HCT116 (cell line): ENCODE results near the gene ZDHHC14. TPM values are rescaled to one million over a fixed set of nuclear protein-coding genes. Genes with fewer than 3 reads are reported as not detected.

ENCODE experiments used
- ATAC-seq: fragments of 200-7000 bp; cut with Tn5 transposase; 2 replicates; pipeline ENCODE4 v1.9.1; 2020; ENCODE audit warnings: mild to moderate bottlenecking, moderate library complexity
- BruUV-seq: library from RNA; stranded (reverse); fragments of 400-500 nt; replicated peaks from 2 replicates; lab custom pipeline; 2021; lab: Mats Ljungman, UMichigan
- CTCF ChIA-PET: fragments of 300-600 bp; sonication (Branson Sonifier 250); formaldehyde crosslinking; loops from one replicate; lab custom pipeline; 2021; ENCODE audit warnings: antibody characterized with exemption; lab: Charles Lee
- POLR2A ChIA-PET: fragments of 300-600, 350-600 bp; sonication (Branson Sonifier 250); formaldehyde crosslinking; loops from one replicate; lab custom pipeline; 2021; ENCODE audit warnings: antibody characterized with exemption; lab: Charles Lee
- RAD21 ChIA-PET, 2 experiments: fragments of 300-600 bp; sonication (Branson Sonifier 250); formaldehyde crosslinking; loops; one replicate each; lab custom pipeline; 2023; ENCODE audit warnings: low total read pairs in 2 of 2; ENCODE audit not compliant: uncharacterized antibody in 2 of 2, unreplicated experiment in 2 of 2, low non-redundant PET in 1 of 2; lab: Charles Lee
- DNase-seq: peaks from one replicate; pipeline ENCODE4 v3.0.0-alpha.2; 2010; ENCODE audit warnings: low read depth, low spot score
- H2AFZ ChIP-seq: fragments of 200-600 bp; shearing (Covaris generic), sonication (generic); 2 replicates; pipeline ENCODE4 v1.6.1; 2017; ENCODE audit warnings: low read depth, mixed run types, mixed read lengths, antibody characterized with exemption, low read length; ENCODE audit not compliant: poor library complexity, severe bottlenecking
- H3K27ac ChIP-seq: 2 replicates; pipeline ENCODE4 v1.5.1; 2012; ENCODE audit warnings: low read depth, low read length
- H3K27me3 ChIP-seq: fragments of 200-600 bp; sonication (generic); 2 replicates; pipeline ENCODE4 v1.6.1; 2016; ENCODE audit warnings: mixed run types, low read length, mixed read lengths; ENCODE audit not compliant: insufficient read depth
- H3K36me3 ChIP-seq, 2 experiments: fragments of 200-500 bp in 1 of 2; fragments of 200-600 bp in 1 of 2; sonication (Bioruptor generic) in 1 of 2; sonication (generic) in 1 of 2; 2 replicates each; pipeline versions ENCODE4 v1.5.1 to v1.6.1; 2014 to 2016; ENCODE audit warnings: low read length in 2 of 2, inconsistent platforms in 1 of 2, mixed read lengths in 1 of 2, mixed run types in 1 of 2; ENCODE audit not compliant: insufficient read depth in 2 of 2, control insufficient read depth in 1 of 2
- H3K4me1 ChIP-seq, 2 experiments: fragments of 200-600 bp in 1 of 2; sonication (generic) in 1 of 2; 2 replicates each; pipeline versions ENCODE4 v1.5.1 to v1.6.1; 2012 to 2017; ENCODE audit warnings: low read length in 2 of 2, inconsistent platforms in 1 of 2, mild to moderate bottlenecking in 1 of 2, mixed read lengths in 1 of 2, mixed run types in 1 of 2, moderate library complexity in 1 of 2; ENCODE audit not compliant: insufficient read depth in 2 of 2, control insufficient read depth in 1 of 2
- H3K4me2 ChIP-seq: fragments of 200-600 bp; sonication (generic); 2 replicates; pipeline ENCODE4 v1.6.1; 2017; ENCODE audit warnings: mixed run types, low read length, mixed read lengths
- H3K4me3 ChIP-seq, 2 experiments: fragments of 200-600 bp in 1 of 2; sonication (generic) in 1 of 2; replicated peaks in 1 of 2; 2 replicates each; pipeline ENCODE4 v1.5.1; 2011 to 2016; ENCODE audit warnings: low read length in 2 of 2, control low read depth in 1 of 2, low read depth in 1 of 2, mild to moderate bottlenecking in 1 of 2, mixed read lengths in 1 of 2, mixed run types in 1 of 2
- H3K79me2 ChIP-seq: fragments of 200-600 bp; sonication (generic); 2 replicates; pipeline ENCODE4 v1.6.1; 2017; ENCODE audit warnings: mild to moderate bottlenecking, mixed run types, low read length, moderate library complexity, mixed read lengths; ENCODE audit not compliant: insufficient read depth
- H3K9ac ChIP-seq: fragments of 200-600 bp; sonication (generic); 2 replicates; pipeline ENCODE4 v1.6.1; 2016; ENCODE audit warnings: low read length, mixed read lengths
- H3K9me2 ChIP-seq: fragments of 200-600 bp; sonication (generic), shearing (Covaris generic); 2 replicates; pipeline ENCODE4 v1.6.1; 2017; ENCODE audit warnings: mixed run types, mild to moderate bottlenecking, moderate library complexity; ENCODE audit not compliant: insufficient read depth
- H3K9me3 ChIP-seq, 2 experiments: fragments of 200-500 bp in 1 of 2; fragments of 200-600 bp in 1 of 2; sonication (Bioruptor generic) in 1 of 2; sonication (generic) in 1 of 2; 2 replicates each; pipeline ENCODE4 v1.6.1; 2014 to 2017; ENCODE audit warnings: low read length in 2 of 2, mixed read lengths in 2 of 2, inconsistent platforms in 1 of 2, low read depth in 1 of 2, mild to moderate bottlenecking in 1 of 2, mixed run types in 1 of 2, moderate library complexity in 1 of 2; ENCODE audit not compliant: control insufficient read depth in 1 of 2, insufficient read depth in 1 of 2
- H4K20me1 ChIP-seq: fragments of 200-600 bp; sonication (generic), shearing (Covaris generic); 2 replicates; pipeline ENCODE4 v1.6.1; 2017; ENCODE audit warnings: mixed run types, mild to moderate bottlenecking, moderate library complexity; ENCODE audit not compliant: insufficient read depth
- CBX3 ChIP-seq: IDR thresholded peaks from 2 replicates; pipeline ENCODE4 v1.6.1; 2012; ENCODE audit warnings: low read depth
- CEBPB ChIP-seq: IDR thresholded peaks from 2 replicates; pipeline ENCODE4 v1.6.1; 2012; ENCODE audit warnings: low read depth
- ELF1 ChIP-seq: IDR thresholded peaks from 2 replicates; pipeline ENCODE4 v1.6.1; 2012; ENCODE audit warnings: low read depth, borderline replicate concordance
- EZH2phosphoT487 ChIP-seq: fragments of 200-600 bp; IDR thresholded peaks from 2 replicates; pipeline ENCODE4 v1.6.1; 2018; ENCODE audit warnings: antibody characterized with exemption, borderline replicate concordance
- FOSL1 ChIP-seq: IDR thresholded peaks from 2 replicates; pipeline ENCODE4 v1.6.1; 2012; ENCODE audit warnings: low read depth
- JUND ChIP-seq: IDR thresholded peaks from 2 replicates; pipeline ENCODE4 v1.6.1; 2012
- POLR2A ChIP-seq: IDR thresholded peaks from 2 replicates; pipeline ENCODE4 v1.7.0; 2011; ENCODE audit warnings: borderline replicate concordance; ENCODE audit not compliant: insufficient read depth, insufficient read length; ENCODE audit errors: extremely low read depth
- POLR2AphosphoS5 ChIP-seq: IDR thresholded peaks from 2 replicates; pipeline ENCODE4 v1.6.1; 2011; ENCODE audit warnings: mild to moderate bottlenecking, low read depth, low read length, moderate library complexity
- RAD21 ChIP-seq: IDR thresholded peaks from 2 replicates; pipeline ENCODE4 v1.6.1; 2012; ENCODE audit warnings: low read depth, mild to moderate bottlenecking
- SP1 ChIP-seq: IDR thresholded peaks from 2 replicates; pipeline ENCODE4 v1.6.1; 2012; ENCODE audit warnings: low read depth
- SRF ChIP-seq: IDR thresholded peaks from 2 replicates; pipeline ENCODE4 v1.6.1; 2012; ENCODE audit warnings: low read depth
- TCF7L2 ChIP-seq: IDR thresholded peaks from 2 replicates; pipeline ENCODE4 v1.7.0; 2011; ENCODE audit warnings: borderline replicate concordance, inconsistent platforms; ENCODE audit not compliant: insufficient read depth, insufficient read length; ENCODE audit errors: extremely low read depth
- YY1 ChIP-seq: IDR thresholded peaks from 2 replicates; pipeline ENCODE4 v1.6.1; 2011; ENCODE audit warnings: low read length, low read depth, moderate library complexity, mild to moderate bottlenecking; ENCODE audit not compliant: insufficient replicate concordance; ENCODE audit errors: extremely low read depth
- ZFX ChIP-seq: fragments of 450-650 bp; IDR thresholded peaks from 2 replicates; pipeline ENCODE4 v1.6.1; 2017
- ZNF274 ChIP-seq: fragments of 200-500 bp; sonication (Bioruptor generic); IDR thresholded peaks from 2 replicates; pipeline ENCODE4 v1.6.1; 2014; ENCODE audit warnings: mild to moderate bottlenecking, low read depth, low read length, inconsistent platforms
- intact Hi-C: fragments of 100-400 bp; cut with micrococcal nuclease; formaldehyde crosslinking; loops from 2 replicates; pipeline ENCODE4 v1.10.0; 2022
- total RNA-seq: library from RNA; stranded (reverse); gene quantifications from one replicate; pipeline ENCODE4 v1.2.1, GENCODE V29; 2021; ENCODE audit not compliant: unreplicated experiment
- TF ChIP-seq, protein P1 (sequence below): IDR thresholded peaks from 2 replicates; pipeline ENCODE4 v1.6.1; 2012
- TF ChIP-seq, protein P2 (sequence below), 3 experiments: fragments of 200-600 bp in 1 of 3; sonication (generic) in 1 of 3; IDR thresholded peaks in 2 of 3; conservative IDR thresholded peaks in 1 of 3; 2 replicates each; pipeline ENCODE4 v1.5.1; 2012 to 2017; ENCODE audit warnings: low read depth in 2 of 3, low read length in 2 of 3, antibody characterized with exemption in 1 of 3, borderline replicate concordance in 1 of 3, control low read depth in 1 of 3, mild to moderate bottlenecking in 1 of 3, mixed read lengths in 1 of 3, mixed run types in 1 of 3, moderate library complexity in 1 of 3; ENCODE audit not compliant: insufficient read depth in 1 of 3
- TF ChIP-seq, protein P3 (sequence below): IDR thresholded peaks from 2 replicates; pipeline ENCODE4 v1.6.1; 2011; ENCODE audit warnings: mild to moderate bottlenecking, low read length, moderate library complexity; ENCODE audit not compliant: insufficient replicate concordance; ENCODE audit errors: extremely low read depth
- TF ChIP-seq, protein P4 (sequence below): IDR thresholded peaks from 2 replicates; pipeline ENCODE4 v1.6.1; 2012; ENCODE audit warnings: low read depth

The ZDHHC14 gene
- total RNA-seq, 1 experiment from 2014 or later = 5.3 TPM

DNA sequence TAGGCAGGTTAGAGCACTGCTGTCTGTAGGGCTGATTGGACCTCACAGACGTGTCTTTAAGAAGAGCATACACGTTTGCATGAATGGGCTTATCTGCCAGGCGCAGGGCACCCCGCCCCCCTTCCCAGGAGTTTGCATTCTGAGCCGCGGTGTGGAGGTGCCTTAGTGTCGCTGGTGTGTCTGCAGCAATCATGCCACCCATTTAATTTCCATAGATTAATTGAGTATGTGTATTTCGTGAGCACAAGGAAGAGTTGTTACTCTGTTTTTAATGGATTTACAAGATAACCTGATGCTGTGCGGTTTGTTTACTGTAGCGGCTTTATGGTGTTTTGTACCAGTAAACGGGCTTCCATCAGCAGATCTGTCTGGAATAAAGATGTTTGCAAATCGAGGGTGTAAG, 107.7 kb downstream of the ZDHHC14 start:
- H3K27ac ChIP-seq = no peak overlapping the region
- no peak overlapping the region for H3K4me3 ChIP-seq
- BruUV-seq = no TSS peak
- H3K36me3 ChIP-seq = no peaks in the 10 kb centered on the region
- H3K9me2 ChIP-seq = no peaks in the 10 kb centered on the region
- no peaks in the 10 kb centered on the region for H4K20me1 ChIP-seq
- no peaks in the 10 kb centered on the region for H3K4me1 ChIP-seq
- no peak overlapping the region for H2AFZ ChIP-seq
- H3K79me2 ChIP-seq = no peaks in the 10 kb centered on the region
- ATAC-seq (no peak), DNase-seq (no peak)
- ChIA-PET CTCF (no interaction called here), RAD21 (no interaction called here), POLR2A (no interaction called here)
- intact Hi-C loops = no loop called here
- TF ChIP-seq, protein P1, sequence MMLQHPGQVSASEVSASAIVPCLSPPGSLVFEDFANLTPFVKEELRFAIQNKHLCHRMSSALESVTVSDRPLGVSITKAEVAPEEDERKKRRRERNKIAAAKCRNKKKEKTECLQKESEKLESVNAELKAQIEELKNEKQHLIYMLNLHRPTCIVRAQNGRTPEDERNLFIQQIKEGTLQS = no peak
- TF ChIP-seq TCF7L2 (no peak), ELF1 (no peak), CBX3 (no peak), YY1 (no peak), FOSL1 (no peak), SRF (no peak), POLR2AphosphoS5 (no peak), JUND (no peak), CEBPB (no peak), ZFX (no peak), RAD21 (no peak), SP1 (no peak), EZH2phosphoT487 (no peak), POLR2A (no peak), ZNF274 (no peak)
- TF ChIP-seq, protein P2, sequence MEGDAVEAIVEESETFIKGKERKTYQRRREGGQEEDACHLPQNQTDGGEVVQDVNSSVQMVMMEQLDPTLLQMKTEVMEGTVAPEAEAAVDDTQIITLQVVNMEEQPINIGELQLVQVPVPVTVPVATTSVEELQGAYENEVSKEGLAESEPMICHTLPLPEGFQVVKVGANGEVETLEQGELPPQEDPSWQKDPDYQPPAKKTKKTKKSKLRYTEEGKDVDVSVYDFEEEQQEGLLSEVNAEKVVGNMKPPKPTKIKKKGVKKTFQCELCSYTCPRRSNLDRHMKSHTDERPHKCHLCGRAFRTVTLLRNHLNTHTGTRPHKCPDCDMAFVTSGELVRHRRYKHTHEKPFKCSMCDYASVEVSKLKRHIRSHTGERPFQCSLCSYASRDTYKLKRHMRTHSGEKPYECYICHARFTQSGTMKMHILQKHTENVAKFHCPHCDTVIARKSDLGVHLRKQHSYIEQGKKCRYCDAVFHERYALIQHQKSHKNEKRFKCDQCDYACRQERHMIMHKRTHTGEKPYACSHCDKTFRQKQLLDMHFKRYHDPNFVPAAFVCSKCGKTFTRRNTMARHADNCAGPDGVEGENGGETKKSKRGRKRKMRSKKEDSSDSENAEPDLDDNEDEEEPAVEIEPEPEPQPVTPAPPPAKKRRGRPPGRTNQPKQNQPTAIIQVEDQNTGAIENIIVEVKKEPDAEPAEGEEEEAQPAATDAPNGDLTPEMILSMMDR (IDR thresholded peaks at IDR 0.05 in 2 of 3, conservative IDR thresholded peaks at IDR 0.05 in 1 of 3; ENCODE audit: borderline replicate concordance in 1 of 3, insufficient read depth in 1 of 3, low read depth in 2 of 3, low read length in 2 of 3) = no peak
- TF ChIP-seq, protein P3, sequence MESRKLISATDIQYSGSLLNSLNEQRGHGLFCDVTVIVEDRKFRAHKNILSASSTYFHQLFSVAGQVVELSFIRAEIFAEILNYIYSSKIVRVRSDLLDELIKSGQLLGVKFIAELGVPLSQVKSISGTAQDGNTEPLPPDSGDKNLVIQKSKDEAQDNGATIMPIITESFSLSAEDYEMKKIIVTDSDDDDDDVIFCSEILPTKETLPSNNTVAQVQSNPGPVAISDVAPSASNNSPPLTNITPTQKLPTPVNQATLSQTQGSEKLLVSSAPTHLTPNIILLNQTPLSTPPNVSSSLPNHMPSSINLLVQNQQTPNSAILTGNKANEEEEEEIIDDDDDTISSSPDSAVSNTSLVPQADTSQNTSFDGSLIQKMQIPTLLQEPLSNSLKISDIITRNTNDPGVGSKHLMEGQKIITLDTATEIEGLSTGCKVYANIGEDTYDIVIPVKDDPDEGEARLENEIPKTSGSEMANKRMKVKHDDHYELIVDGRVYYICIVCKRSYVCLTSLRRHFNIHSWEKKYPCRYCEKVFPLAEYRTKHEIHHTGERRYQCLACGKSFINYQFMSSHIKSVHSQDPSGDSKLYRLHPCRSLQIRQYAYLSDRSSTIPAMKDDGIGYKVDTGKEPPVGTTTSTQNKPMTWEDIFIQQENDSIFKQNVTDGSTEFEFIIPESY = no peak
- TF ChIP-seq, protein P4, sequence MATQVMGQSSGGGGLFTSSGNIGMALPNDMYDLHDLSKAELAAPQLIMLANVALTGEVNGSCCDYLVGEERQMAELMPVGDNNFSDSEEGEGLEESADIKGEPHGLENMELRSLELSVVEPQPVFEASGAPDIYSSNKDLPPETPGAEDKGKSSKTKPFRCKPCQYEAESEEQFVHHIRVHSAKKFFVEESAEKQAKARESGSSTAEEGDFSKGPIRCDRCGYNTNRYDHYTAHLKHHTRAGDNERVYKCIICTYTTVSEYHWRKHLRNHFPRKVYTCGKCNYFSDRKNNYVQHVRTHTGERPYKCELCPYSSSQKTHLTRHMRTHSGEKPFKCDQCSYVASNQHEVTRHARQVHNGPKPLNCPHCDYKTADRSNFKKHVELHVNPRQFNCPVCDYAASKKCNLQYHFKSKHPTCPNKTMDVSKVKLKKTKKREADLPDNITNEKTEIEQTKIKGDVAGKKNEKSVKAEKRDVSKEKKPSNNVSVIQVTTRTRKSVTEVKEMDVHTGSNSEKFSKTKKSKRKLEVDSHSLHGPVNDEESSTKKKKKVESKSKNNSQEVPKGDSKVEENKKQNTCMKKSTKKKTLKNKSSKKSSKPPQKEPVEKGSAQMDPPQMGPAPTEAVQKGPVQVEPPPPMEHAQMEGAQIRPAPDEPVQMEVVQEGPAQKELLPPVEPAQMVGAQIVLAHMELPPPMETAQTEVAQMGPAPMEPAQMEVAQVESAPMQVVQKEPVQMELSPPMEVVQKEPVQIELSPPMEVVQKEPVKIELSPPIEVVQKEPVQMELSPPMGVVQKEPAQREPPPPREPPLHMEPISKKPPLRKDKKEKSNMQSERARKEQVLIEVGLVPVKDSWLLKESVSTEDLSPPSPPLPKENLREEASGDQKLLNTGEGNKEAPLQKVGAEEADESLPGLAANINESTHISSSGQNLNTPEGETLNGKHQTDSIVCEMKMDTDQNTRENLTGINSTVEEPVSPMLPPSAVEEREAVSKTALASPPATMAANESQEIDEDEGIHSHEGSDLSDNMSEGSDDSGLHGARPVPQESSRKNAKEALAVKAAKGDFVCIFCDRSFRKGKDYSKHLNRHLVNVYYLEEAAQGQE = no peak
- no peaks in the 10 kb centered on the region for H3K9me3 ChIP-seq
- H3K9ac ChIP-seq = no peak overlapping the region
- H3K4me2 ChIP-seq = no peak overlapping the region
- H3K27me3 ChIP-seq = no peaks in the 10 kb centered on the region
